Measurements from ENCODE around the gene BRIP1.
A peak's percentile ranks its signal among the peaks of the same experiment; 100 is the strongest.
"Not testable (repeated sequence)": the region's sequence is repeated elsewhere in the genome, so short reads cannot be mapped to it uniquely, and the experiment has no call there.

BRIP1 gene

DNA sequence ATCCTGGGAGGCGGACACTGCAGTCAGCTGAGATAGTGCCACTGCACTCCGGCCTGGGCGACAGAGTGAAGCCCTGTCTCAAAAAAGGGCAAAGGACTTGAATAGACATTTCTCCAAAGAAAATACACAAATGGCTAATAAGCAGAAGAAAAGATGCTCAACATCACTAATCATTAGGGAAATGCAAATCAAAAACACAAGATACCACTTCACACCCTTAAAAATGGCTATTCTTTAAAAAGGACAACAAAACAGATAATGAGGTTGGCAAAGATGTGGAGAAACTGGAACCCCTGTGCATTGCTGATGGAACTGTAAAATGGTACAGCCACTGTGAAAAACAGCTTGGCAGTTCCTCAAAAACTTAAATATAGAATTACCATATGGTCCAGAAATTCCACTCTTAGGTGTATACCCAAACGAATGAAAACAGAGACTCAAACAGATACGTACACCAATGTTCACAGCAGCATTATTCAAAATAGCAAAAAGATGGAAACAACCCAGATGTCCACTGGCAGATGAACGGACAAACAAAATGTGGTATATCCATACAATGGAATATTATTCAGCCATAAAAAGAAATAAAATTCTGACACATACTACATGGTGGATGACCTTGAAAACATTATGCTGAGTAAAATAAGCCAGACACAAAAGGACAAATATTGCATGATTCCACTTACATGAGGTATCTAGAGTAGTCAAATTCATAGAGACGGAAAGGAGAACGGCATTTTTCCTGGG, 35.5 kb downstream of the BRIP1 start:
- no peak for DNase-seq (ENCODE audit: low read depth)

DNA sequence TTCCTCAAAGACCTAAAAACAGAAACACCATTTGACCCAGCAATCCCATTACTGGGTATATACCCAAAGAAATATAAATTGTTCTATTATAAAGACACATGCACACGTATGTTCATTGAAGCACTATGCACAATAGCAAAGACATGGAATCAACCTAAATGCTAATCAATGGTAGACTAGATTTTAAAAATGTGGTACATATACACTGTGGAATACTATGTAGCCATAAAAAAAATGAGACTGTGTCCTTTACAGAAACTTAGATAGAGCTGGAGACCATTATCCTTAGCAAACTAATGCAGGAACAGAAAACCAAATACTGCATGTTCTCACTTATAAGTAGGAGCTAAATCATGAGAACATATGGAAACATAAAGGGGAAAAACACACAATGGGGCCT, 36.5 kb downstream of the BRIP1 start:
- DNase-seq (ENCODE audit: low read depth): not testable (repeated sequence)

DNA sequence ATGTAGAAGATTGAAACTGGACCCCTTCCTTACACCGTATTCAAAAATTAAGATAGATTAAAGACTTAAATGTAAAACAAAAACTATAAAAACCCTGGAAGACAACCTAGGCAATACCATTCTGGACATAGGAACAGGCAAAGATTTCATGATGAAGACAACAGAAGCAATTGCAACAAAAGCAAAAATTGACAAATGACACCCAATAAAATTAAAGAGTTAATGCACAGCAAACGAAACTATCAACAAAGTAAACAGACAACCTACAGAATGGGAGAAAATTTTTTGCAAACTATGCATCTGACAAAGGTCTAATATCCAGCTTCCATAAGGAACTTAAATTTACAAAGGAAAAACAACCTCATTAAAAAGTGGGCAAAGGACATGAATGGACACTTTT, 37.1 kb downstream of the BRIP1 start:
- not testable (repeated sequence) for DNase-seq (ENCODE audit: low read depth)

- DNase-seq (ENCODE audit: low read depth): no peak
Measured at GRCh38 chr17:61825448-61826137, 37.7 kb downstream of the BRIP1 start.

GRCh38 chr17:61822326-61823285, 40.7 kb downstream of the BRIP1 start:
- DNase-seq (ENCODE audit: low read depth): no peak

GRCh38 chr17:61821655-61822054, 41.7 kb downstream of the BRIP1 start:
- no peak for DNase-seq (ENCODE audit: low read depth)

DNA sequence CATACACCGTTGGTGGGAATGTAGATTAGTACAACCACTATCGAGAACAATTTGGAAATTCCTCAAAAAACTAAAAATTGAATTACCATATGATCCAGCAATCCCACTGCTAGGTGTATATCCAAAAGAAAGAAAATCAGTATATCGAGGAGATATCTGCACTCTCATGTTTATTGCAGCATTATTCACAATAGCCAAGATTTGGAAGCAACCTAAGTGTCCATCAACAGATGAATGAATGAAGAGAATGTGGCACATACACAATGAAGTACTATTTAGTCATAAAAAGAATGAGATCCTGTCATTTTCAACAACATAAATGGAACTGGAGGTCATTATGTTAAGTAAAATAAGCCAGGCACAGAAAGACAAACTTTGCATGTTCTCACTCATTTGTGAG, 44.1 kb downstream of the BRIP1 start:
- DNase-seq (ENCODE audit: low read depth): not testable (repeated sequence)

DNA sequence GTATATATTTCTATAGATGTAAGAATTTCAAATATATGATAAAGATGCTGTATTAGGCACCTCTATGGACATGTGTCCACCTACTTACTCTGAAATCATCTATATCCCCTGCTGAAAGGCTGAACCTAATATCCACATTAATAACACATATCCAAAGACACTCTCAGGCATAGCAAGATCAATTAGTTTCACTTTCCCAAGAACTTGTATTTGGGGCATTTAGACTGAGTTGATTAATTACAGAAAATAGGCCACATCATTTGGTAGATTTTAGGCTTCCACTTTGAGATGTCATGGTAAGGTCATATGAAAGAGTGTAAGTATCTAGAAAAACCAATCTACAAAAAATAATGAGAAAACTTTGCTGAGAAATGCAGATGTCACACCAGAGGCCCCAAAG, 45.1 kb downstream of the BRIP1 start:
- DNase-seq (ENCODE audit: low read depth): no peak

GRCh38 chr17:61817452-61817851, 45.9 kb downstream of the BRIP1 start:
- no peak for DNase-seq (ENCODE audit: low read depth)

DNA sequence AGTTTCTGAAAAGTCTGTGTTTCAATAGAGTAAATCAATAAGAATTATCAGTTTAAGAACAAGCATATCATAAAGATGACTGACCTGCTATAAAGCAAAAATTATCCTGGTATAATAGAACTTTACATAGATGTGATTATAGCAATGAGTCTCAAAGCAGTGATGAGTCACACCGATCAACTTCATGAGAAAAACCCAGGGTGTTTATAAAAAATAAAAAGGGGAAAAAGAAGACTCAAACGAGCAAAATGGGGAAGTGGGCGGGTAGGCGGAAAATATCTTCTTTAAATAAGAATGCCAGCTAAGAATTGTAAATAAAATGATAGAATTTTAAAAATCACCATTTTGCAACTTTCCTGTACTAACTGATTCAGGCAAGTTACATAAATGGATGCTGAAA, 46.8 kb downstream of the BRIP1 start:
- no peak for DNase-seq (ENCODE audit: low read depth)

- DNase-seq (ENCODE audit: low read depth): no peak
Measured at GRCh38 chr17:61815863-61816503, 47.3 kb downstream of the BRIP1 start.

DNA sequence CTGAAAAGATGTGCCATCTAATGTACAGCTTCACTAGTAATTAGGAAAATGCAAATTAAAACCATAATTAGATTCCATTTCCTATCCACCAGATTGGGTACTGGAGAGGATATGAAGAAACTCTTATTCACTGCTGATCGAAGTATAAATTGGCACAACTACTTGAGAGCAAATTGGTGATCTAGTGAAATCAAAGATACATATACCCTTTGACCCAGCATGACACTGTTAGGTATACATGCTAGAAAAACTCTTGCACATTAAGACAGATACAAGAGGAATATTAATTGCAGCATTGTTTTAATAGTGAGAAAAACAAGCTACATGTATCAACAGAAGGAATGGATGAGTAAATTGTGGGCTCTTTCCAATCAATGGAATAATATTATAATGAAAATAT, 48.8 kb downstream of the BRIP1 start:
- DNase-seq (ENCODE audit: low read depth): no peak

GRCh38 chr17:61813211-61813610, 50.1 kb downstream of the BRIP1 start:
- DNase-seq (ENCODE audit: low read depth): no peak

DNA sequence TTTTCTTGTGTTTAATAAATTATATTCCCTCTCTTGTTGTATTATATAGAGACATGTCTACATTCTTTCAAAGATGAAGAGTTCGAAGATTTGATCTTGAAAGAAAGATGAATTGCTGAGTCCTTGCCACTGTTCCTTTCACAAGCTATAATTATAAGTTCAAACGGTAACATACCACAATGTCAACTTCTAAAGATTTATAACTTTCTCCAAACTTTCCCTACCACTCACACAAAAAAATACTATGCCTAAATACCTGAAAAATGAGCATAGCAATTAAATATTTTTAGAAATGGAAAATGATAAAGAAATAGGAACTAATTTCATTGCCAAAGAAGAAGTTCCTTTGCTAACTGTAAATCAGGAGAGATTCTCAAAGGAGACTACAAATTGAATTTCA, 50.6 kb downstream of the BRIP1 start:
- DNase-seq (ENCODE audit: low read depth): no peak

DNA sequence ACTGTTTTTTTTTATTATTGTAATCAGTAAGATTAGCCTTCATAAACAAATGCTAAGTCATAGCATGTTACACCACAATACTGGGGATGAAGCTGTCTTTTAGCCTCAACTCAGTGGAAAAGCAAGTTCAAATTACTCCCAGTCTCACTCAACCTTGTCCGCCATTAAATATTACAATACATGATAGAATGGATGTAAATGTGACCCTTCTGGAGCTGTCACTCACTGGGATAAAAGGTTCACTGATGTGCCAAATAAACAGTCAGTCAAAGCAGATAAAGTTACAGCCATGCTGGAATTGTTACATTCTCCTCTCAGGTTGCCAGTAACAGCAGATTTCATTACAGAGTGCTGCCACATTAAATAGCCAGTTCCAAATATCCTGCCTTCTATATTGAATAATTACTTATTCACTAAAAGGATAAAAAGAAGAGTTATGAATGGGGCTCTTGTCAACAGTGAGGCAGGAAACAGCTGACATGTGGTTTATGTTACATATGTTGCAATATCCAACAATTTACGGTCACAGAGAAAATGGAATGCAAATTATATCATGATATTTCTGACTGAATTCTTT, 53.4 kb downstream of the BRIP1 start:
- peak; percentile 37 for DNase-seq (ENCODE audit: low read depth)

- DNase-seq (ENCODE audit: low read depth): no peak
Measured at GRCh38 chr17:61808442-61808841, 54.9 kb downstream of the BRIP1 start.

GRCh38 chr17:61806936-61807335, 56.4 kb downstream of the BRIP1 start:
- no peak for DNase-seq (ENCODE audit: low read depth)

DNA sequence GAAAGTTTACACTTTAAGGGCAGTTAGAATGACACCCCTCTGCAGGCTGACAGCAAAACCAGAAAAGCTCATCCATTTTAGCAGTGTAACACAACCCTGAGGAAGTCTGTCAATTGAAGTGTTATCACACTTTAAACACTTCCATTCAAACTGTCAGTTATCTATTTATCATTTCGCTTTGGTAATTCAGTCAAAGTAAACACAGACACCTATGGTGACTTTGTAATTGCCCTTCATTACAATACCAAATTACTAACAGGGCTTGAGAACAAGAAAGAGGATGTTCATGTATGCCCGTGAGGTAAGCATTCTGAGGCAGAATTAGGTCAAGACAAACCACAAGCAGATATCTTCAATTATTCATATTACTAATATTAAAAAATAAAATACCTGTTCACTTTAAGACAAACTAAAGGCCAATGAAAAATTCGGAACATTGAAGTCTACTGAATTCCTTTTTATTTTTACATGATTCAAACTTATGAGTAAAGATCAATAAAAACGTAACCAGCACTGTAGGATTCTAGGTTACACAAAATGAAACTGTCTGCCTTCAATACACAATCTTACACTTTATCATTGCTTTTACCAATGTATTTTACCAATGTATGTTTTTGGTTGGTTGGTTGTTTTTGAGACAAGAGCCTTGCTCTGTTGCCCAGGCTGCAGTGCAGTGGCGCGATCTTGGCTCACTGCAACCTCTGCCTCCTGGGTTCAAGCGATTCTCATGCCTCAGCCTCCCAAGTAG, 57.1 kb downstream of the BRIP1 start:
- DNase-seq (ENCODE audit: low read depth): no peak

DNA sequence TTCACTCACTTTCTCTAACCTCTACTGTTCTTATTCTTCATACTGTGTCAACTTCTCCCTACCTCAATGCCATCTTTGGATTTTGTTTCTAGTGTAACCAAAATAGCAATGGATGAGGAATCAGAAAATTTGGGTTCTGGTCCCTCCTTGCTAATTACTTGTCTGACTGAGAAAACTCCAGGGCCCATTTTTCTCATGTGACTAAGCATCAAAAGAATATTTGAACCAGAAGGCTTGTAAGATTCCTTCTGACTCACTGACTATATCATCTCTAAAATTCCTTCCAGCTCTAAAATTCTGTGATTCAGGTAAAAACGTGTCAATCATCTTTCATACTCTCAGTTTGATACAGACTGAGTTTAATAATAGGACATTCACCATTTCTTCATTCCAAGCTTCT, 57.9 kb downstream of the BRIP1 start:
- peak; percentile 72 for DNase-seq (ENCODE audit: low read depth)

DNA sequence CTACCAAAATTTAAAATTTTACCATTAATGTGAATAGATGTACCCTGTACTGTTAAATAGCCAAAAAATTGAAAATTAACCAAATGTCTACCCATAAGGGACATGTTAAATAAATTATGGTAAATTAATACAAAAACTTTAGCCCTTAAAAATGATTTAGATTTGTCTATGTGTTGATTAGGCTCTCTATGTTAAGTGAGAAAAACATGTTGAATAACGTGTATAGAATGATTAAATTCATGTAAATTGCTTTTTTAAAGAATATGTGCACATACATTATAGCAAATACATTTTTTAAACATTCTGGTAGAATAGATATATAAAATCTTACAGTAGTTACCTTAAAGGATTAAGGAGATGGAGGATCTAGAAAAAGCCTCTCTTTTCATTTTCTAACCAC, 59.5 kb downstream of the BRIP1 start:
- DNase-seq (ENCODE audit: low read depth): no peak

DNA sequence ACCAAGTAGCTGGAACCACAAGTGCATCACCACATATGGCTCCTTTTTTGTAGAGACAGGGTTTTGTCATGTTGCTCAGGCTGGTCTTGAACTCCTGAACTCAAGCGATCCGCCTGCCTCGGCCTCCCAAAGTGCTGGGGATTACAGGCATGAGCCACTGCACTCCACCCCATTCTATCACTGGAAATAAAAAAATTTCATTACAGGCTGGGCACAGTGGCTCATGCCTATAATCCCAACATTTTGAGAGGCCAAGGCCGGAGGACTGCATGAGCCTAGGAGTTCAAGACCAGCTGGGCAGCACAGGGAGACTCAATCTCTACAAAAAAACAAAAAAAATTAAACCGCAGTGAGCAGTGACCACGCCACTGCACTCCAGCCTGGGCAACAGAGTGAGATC, 60.1 kb downstream of the BRIP1 start:
- no peak for DNase-seq (ENCODE audit: low read depth)
